H1 (cell line): ENCODE results near the gene PNCK. TPM values are rescaled to one million over a fixed set of nuclear protein-coding genes. Genes with fewer than 3 reads are reported as not detected.

Source experiments
- CTCF ChIA-PET: fragments of 300-600 bp; sonication (Branson Sonifier 250); formaldehyde crosslinking; loops from one replicate; lab custom pipeline; 2021; ENCODE audit not compliant: partially characterized antibody; lab: Charles Lee
- POLR2A ChIA-PET: fragments of 300-600 bp; sonication (Branson Sonifier 250); formaldehyde crosslinking; loops from one replicate; lab custom pipeline; 2021; ENCODE audit warnings: inconsistent platforms; ENCODE audit not compliant: partially characterized antibody; lab: Charles Lee
- DNase-seq, 2 experiments: peaks; one replicate each; pipeline versions ENCODE4 v3.0.0 to v3.0.0-alpha.2; 2010 to 2022; ENCODE audit warnings: low spot score in 2 of 2, low read depth in 1 of 2, mixed read lengths in 1 of 2
- FAIRE-seq: peaks from 2 replicates; lab custom pipeline; 2011; peaks lifted over from hg19 to GRCh38; lab: Jason Lieb, UNC
- H2AFZ ChIP-seq: 2 replicates; pipeline ENCODE4 v1.8.1; 2012; ENCODE audit warnings: low read length, inconsistent platforms
- H2AK5ac ChIP-seq: 2 replicates; pipeline ENCODE4 v1.6.1; 2013; ENCODE audit warnings: low read depth, low read length
- H2BK120ac ChIP-seq: replicated peaks from 2 replicates; pipeline ENCODE3; 2013; ENCODE audit warnings: low read depth, low read length, inconsistent platforms
- H2BK12ac ChIP-seq: 2 replicates; pipeline ENCODE4 v1.6.1; 2013; ENCODE audit warnings: low read depth, low read length
- H2BK15ac ChIP-seq: 2 replicates; pipeline ENCODE4 v1.6.1; 2013; ENCODE audit warnings: low read length
- H2BK20ac ChIP-seq: 2 replicates; pipeline ENCODE4 v1.6.1; 2013; ENCODE audit warnings: low read length
- H2BK5ac ChIP-seq: 2 replicates; pipeline ENCODE4 v1.6.1; 2013; ENCODE audit warnings: low read depth, low read length
- H3K14ac ChIP-seq: 2 replicates; pipeline ENCODE4 v1.6.1; 2013; ENCODE audit warnings: inconsistent platforms; ENCODE audit not compliant: insufficient read length
- H3K18ac ChIP-seq: 2 replicates; pipeline ENCODE4 v1.6.1; 2013; ENCODE audit warnings: low read length; ENCODE audit errors: extremely low read depth
- H3K23ac ChIP-seq: 2 replicates; pipeline ENCODE4 v1.6.1; 2013; ENCODE audit warnings: inconsistent platforms; ENCODE audit not compliant: insufficient read length
- H3K23me2 ChIP-seq: 2 replicates; pipeline ENCODE4 v1.6.1; 2013; ENCODE audit warnings: low read depth, low read length
- H3K27ac ChIP-seq: 2 replicates; pipeline ENCODE4 v1.6.1; 2011; ENCODE audit warnings: low read depth, low read length, inconsistent platforms
- H3K27me3 ChIP-seq, 4 experiments: replicated peaks in 1 of 4; 1 replicate in 1 of 4; 2 replicates in 3 of 4; pipeline versions ENCODE4 v1.6.1 to v1.8.1; 2011 to 2013; ENCODE audit warnings: low read length in 3 of 4, mild to moderate bottlenecking in 3 of 4, inconsistent platforms in 2 of 4, mixed read lengths in 2 of 4, moderate library complexity in 1 of 4; ENCODE audit not compliant: control insufficient read depth in 3 of 4, insufficient read depth in 3 of 4; ENCODE audit errors: extremely low read depth in 1 of 4
- H3K36me3 ChIP-seq, 4 experiments: 2 replicates each; pipeline versions ENCODE4 v1.6.1 to v1.8.1; 2011 to 2013; ENCODE audit warnings: mild to moderate bottlenecking in 4 of 4, low read length in 3 of 4, moderate library complexity in 2 of 4, control low read depth in 1 of 4, inconsistent platforms in 1 of 4; ENCODE audit not compliant: insufficient read depth in 4 of 4, control insufficient read depth in 2 of 4
- H3K4ac ChIP-seq: replicated peaks from 2 replicates; pipeline ENCODE3; 2013; ENCODE audit warnings: low read length, low read depth, mixed read lengths, inconsistent platforms; ENCODE audit not compliant: insufficient read length
- H3K4me1 ChIP-seq, 4 experiments: replicated peaks in 1 of 4; 1 replicate in 1 of 4; 2 replicates in 3 of 4; pipeline versions ENCODE4 v1.6.1 to v1.8.1; 2011 to 2013; ENCODE audit warnings: low read length in 3 of 4, inconsistent platforms in 2 of 4, mixed read lengths in 1 of 4; ENCODE audit not compliant: insufficient read depth in 4 of 4, control insufficient read depth in 3 of 4
- H3K4me2 ChIP-seq, 2 experiments: 2 replicates each; pipeline versions ENCODE4 v1.6.1 to v1.8.1; 2011 to 2013; ENCODE audit warnings: low read depth in 2 of 2, low read length in 2 of 2, control low read depth in 1 of 2, inconsistent platforms in 1 of 2, mild to moderate bottlenecking in 1 of 2; ENCODE audit not compliant: insufficient read depth in 1 of 2
- H3K4me3 ChIP-seq, 4 experiments: fragments of 200-600, 300-600 bp in 1 of 4; sonication (generic), shearing (Covaris generic), sonication (Bioruptor Twin) in 1 of 4; 2 replicates each; pipeline versions ENCODE4 v1.5.1 to v1.8.1; 2011 to 2016; ENCODE audit warnings: low read length in 4 of 4, low read depth in 3 of 4, control low read depth in 2 of 4, inconsistent platforms in 2 of 4, mild to moderate bottlenecking in 2 of 4, mixed read lengths in 1 of 4, moderate library complexity in 1 of 4; ENCODE audit not compliant: insufficient read depth in 2 of 4; ENCODE audit errors: extremely low read depth in 1 of 4
- H3K56ac ChIP-seq: replicated peaks from 2 replicates; pipeline ENCODE3; 2013; ENCODE audit warnings: low read depth, mild to moderate bottlenecking, mixed read lengths, low read length, inconsistent platforms; ENCODE audit not compliant: insufficient read length
- H3K79me1 ChIP-seq: 2 replicates; pipeline ENCODE4 v1.6.1; 2013; ENCODE audit warnings: low read depth, low read length, control low read depth
- H3K79me2 ChIP-seq, 2 experiments: 2 replicates each; pipeline versions ENCODE4 v1.6.1 to v1.8.1; 2012 to 2013; ENCODE audit warnings: low read length in 2 of 2, mild to moderate bottlenecking in 2 of 2, inconsistent platforms in 1 of 2; ENCODE audit not compliant: insufficient read depth in 2 of 2, control insufficient read depth in 1 of 2
- H3K9ac ChIP-seq, 4 experiments: replicated peaks in 1 of 4; 1 replicate in 1 of 4; 2 replicates in 3 of 4; pipeline versions ENCODE4 v1.6.1 to v1.8.1; 2011 to 2013; ENCODE audit warnings: low read depth in 3 of 4, low read length in 3 of 4, control low read depth in 2 of 4, mild to moderate bottlenecking in 2 of 4, moderate library complexity in 2 of 4, inconsistent platforms in 1 of 4; ENCODE audit errors: extremely low read depth in 1 of 4
- H3K9me3 ChIP-seq, 2 experiments: 2 replicates each; pipeline versions ENCODE4 v1.6.1 to v1.8.1; 2012 to 2013; ENCODE audit warnings: mild to moderate bottlenecking in 2 of 2, moderate library complexity in 2 of 2, control low read depth in 1 of 2, inconsistent platforms in 1 of 2, low read depth in 1 of 2, low read length in 1 of 2, mixed read lengths in 1 of 2; ENCODE audit not compliant: insufficient read depth in 2 of 2
- H4K20me1 ChIP-seq, 2 experiments: replicated peaks in 1 of 2; 2 replicates each; pipeline versions ENCODE3 to v1.8.1; 2011 to 2013; ENCODE audit warnings: inconsistent platforms in 2 of 2, low read length in 2 of 2, mild to moderate bottlenecking in 1 of 2; ENCODE audit not compliant: insufficient read depth in 2 of 2, control insufficient read depth in 1 of 2
- H4K5ac ChIP-seq: 2 replicates; pipeline ENCODE4 v1.6.1; 2013; ENCODE audit warnings: low read length, low read depth, mixed read lengths, inconsistent platforms; ENCODE audit not compliant: insufficient read length
- H4K8ac ChIP-seq: 2 replicates; pipeline ENCODE4 v1.8.0; 2013; ENCODE audit warnings: mild to moderate bottlenecking, moderate library complexity, low read length, inconsistent platforms; ENCODE audit not compliant: insufficient read depth; ENCODE audit errors: extremely low read depth
- H4K91ac ChIP-seq: replicated peaks from 2 replicates; pipeline ENCODE3; 2013; ENCODE audit warnings: low read length, mixed read lengths, inconsistent platforms; ENCODE audit not compliant: insufficient read length
- CHD1 ChIP-seq: IDR thresholded peaks from 2 replicates; pipeline ENCODE4 v1.6.1; 2012; ENCODE audit warnings: low read depth, low read length, improper control_type of control experiment
- CTCF ChIP-seq, 3 experiments: IDR thresholded peaks; 1 replicate in 2 of 3; 2 replicates in 1 of 3; pipeline versions ENCODE4 v1.5.1 to v1.6.1; 2011; ENCODE audit warnings: low read length in 3 of 3, mild to moderate bottlenecking in 3 of 3, inconsistent platforms in 2 of 3, low read depth in 1 of 3, moderate library complexity in 1 of 3; ENCODE audit not compliant: insufficient read depth in 1 of 3; ENCODE audit errors: control extremely low read depth in 1 of 3
- E2F6 ChIP-seq: IDR thresholded peaks from 2 replicates; pipeline ENCODE4 v1.6.1; 2012; ENCODE audit warnings: inconsistent platforms
- NANOG ChIP-seq: IDR thresholded peaks from 2 replicates; pipeline ENCODE4 v1.6.1; 2011; ENCODE audit warnings: low read length, low read depth, mild to moderate bottlenecking, inconsistent platforms; ENCODE audit not compliant: insufficient read depth, poor library complexity, severe bottlenecking
- RAD21 ChIP-seq, 2 experiments: IDR thresholded peaks in 1 of 2; conservative IDR thresholded peaks in 1 of 2; 2 replicates each; pipeline ENCODE4 v1.6.1; 2011; ENCODE audit warnings: low read depth in 2 of 2, low read length in 2 of 2, improper control_type of control experiment in 1 of 2, inconsistent platforms in 1 of 2, mild to moderate bottlenecking in 1 of 2, moderate library complexity in 1 of 2
- RFX5 ChIP-seq: IDR thresholded peaks from 2 replicates; pipeline ENCODE4 v1.6.1; 2011; ENCODE audit warnings: low read depth, low read length, improper control_type of control experiment, borderline replicate concordance
- SUZ12 ChIP-seq: fragments of 200-600 bp; sonication (generic); IDR thresholded peaks from 2 replicates; pipeline ENCODE4 v1.6.1; 2012; ENCODE audit warnings: mild to moderate bottlenecking, inconsistent platforms, low read length, moderate library complexity, mixed read lengths
- ZNF274 ChIP-seq: IDR thresholded peaks from 2 replicates; pipeline ENCODE4 v1.7.0; 2012; ENCODE audit warnings: low read length, borderline replicate concordance; ENCODE audit errors: extremely low read depth
- WGBS, 2 experiments: shearing (Covaris generic) in 1 of 2; methylation state at CpG; one replicate each; pipeline versions ENCODE4 v1.1.6 to v1.1.7; 2013 to 2015; ENCODE audit warnings: low lambda C conversion rate in 2 of 2, mixed read lengths in 2 of 2, inconsistent platforms in 1 of 2, low coverage in 1 of 2, missing lambda C conversion rate in 1 of 2; ENCODE audit not compliant: insufficient replicate concordance in 2 of 2, insufficient coverage in 1 of 2, insufficient read length in 1 of 2; ENCODE audit errors: extremely low coverage in 1 of 2, missing lambda C conversion rate in 1 of 2; 5-methylcytosine and 5-hydroxymethylcytosine counted together
- polyA plus RNA-seq, 7 experiments: library from polyadenylated mRNA; depleted of rRNA in 3 of 7; stranded (reverse) in 5 of 7; unstranded in 2 of 7; fragments of >200 nt in 5 of 7; fragments of 200-250 nt in 2 of 7; gene quantifications; 1 replicate in 5 of 7; 2 replicates in 1 of 7; 4 replicates in 1 of 7; pipeline versions ENCODE4 v1.2.1 to v1.2.3, GENCODE V29; 2011 to 2013; ENCODE audit warnings: missing spikeins in 2 of 7, mixed read lengths in 2 of 7
- total RNA-seq: library from RNA; stranded (reverse); fragmentation: NEBNext Ultra II Directional; extraction: Animal tissue kit (Norgen Biotek cat#: 25700); gene quantifications from 2 replicates; pipeline ENCODE4 v1.2.1, GENCODE V29; 2021

The PNCK gene
- total and polyA plus RNA-seq, 2 of the 8 experiments (the other 6 are each of a cell fraction or from before 2014, with no cell fraction given) = 6.2 to 6.3 TPM

GRCh38 chrX:153667956-153668396, 5.6 kb downstream of the PNCK start:
- Histone ChIP-seq H2BK5ac (no peak overlapping the region), H3K18ac (no peak overlapping the region; the same call in 1 of the 2 replicates), H3K23me2 (no peaks in the 10 kb centered on the region), H2BK12ac (no peak overlapping the region), H3K56ac (no peak overlapping the region), H3K27ac (no peak overlapping the region), H3K4me2 (peak overlapping the region; percentile 1 to 57; a peak in 2 of 4 replicates), H3K4ac (no peak overlapping the region), H3K23ac (no peak overlapping the region), H3K9ac (no peak overlapping the region), H2BK20ac (no peak overlapping the region), H2BK120ac (no peak overlapping the region), H4K8ac (no peak overlapping the region; the same call in 1 of the 2 replicates), H3K27me3 (peaks cover 0 to 2% (median 0%) of the 10 kb centered on the region in 4 experiments; a peak in 1 of 7 replicates), H2AFZ (peak overlapping the region; percentile 62; the same call in 1 of the 2 replicates), H4K91ac (no peak overlapping the region), H2BK15ac (no peak overlapping the region), H3K4me1 (peaks cover 0 to 4% (median 0%) of the 10 kb centered on the region in 4 experiments; a peak in 2 of 7 replicates), H4K5ac (no peak overlapping the region), H2AK5ac (no peak overlapping the region), H3K4me3 (peak overlapping the region in 1 of 4 experiments; percentile 48; a peak in 2 of 8 replicates), H4K20me1 (no peaks in the 10 kb centered on the region), H3K79me1 (no peaks in the 10 kb centered on the region), H3K79me2 (no peaks in the 10 kb centered on the region), H3K36me3 (no peaks in the 10 kb centered on the region), H3K14ac (no peak overlapping the region), H3K9me3 (no peaks in the 10 kb centered on the region)
- ChIA-PET CTCF (interaction anchor here (1.0 to 28.7 kb wide), 25 partner anchors 10 to 252 kb away, joined by 3 to 408 read pairs (median 9); partner anchors contain the start of genes CCNQ and DUSP9), POLR2A (interaction anchor here (1.4 kb wide), 1 partner anchor 17 kb away, joined by 4 read pairs; no protein-coding TSS in a partner anchor)
- DNase-seq = peak in 1 of 2 experiments; percentile 92
- 49% methylated on average over 7 of the region's 14 CpGs; no CpG with 5 or more reads in 1 of the 2 experiments for WGBS, 2 experiments
- FAIRE-seq = peak; percentile 94
- no peak for TF ChIP-seq SUZ12
- TF ChIP-seq RAD21 (IDR thresholded peaks at IDR 0.05 in 1 of 2, conservative IDR thresholded peaks at IDR 0.05 in 1 of 2; ENCODE audit: low read depth in 2 of 2, low read length in 2 of 2) = peak; percentile 70 to 76
- no peak for TF ChIP-seq CHD1
- no peak for TF ChIP-seq ZNF274
- TF ChIP-seq E2F6 = peak; percentile 75; the same call in 1 of the 2 replicates
- peak in 2 of 3 experiments; percentile 73 to 85; a peak in 3 of 4 replicates for TF ChIP-seq CTCF (IDR thresholded peaks at IDR 0.05; ENCODE audit: control extremely low read depth in 1 of 3, insufficient read depth in 1 of 3, low read depth in 1 of 3, low read length in 3 of 3)
- no peak for TF ChIP-seq RFX5
- TF ChIP-seq NANOG = no peak
